Measurements from ENCODE around the gene KCTD2. TPM values are rescaled to one million over a fixed set of nuclear protein-coding genes. Genes with fewer than 3 reads are reported as not detected.

The KCTD2 gene
- total RNA-seq, 1 experiment from 2014 or later: 34.9 TPM

GRCh38 chr17:75064867-75065561, 18.0 kb downstream of the KCTD2 start:
- in situ Hi-C loops (cut with HindIII; ENCODE audit: low pct_unique_long_range_greater_than_20kb, low sequenced_read_pairs) (no loop called here), intact Hi-C loops (cut with micrococcal nuclease; ENCODE audit: unreplicated experiment) (no loop called here)
- ChIA-PET CTCF (interaction anchor here (0.9 kb wide), 1 partner anchor 11 kb away, joined by 6 read pairs; no protein-coding TSS in a partner anchor), POLR2A (no interaction called here)
- DNase-seq (ENCODE audit: low read depth, low spot score): no peak
- Histone ChIP-seq H3K27ac (ENCODE audit: low read length) (no peak overlapping the region), H3K4me3 (ENCODE audit: low read depth in 2 of 2, low read length in 2 of 2) (no peak overlapping the region), H3K9me3 (ENCODE audit: control insufficient read depth, insufficient read depth, low read depth, low read length) (no peaks in the 10 kb centered on the region), H3K4me1 (ENCODE audit: control insufficient read depth, insufficient read depth, low read length) (no peaks in the 10 kb centered on the region), H3K36me3 (ENCODE audit: control insufficient read depth, insufficient read depth, low read length) (0 out of 2 replicates have a peak, but pooled peaks cover 2% of the 10 kb centered on the region), H3K27me3 (ENCODE audit: control insufficient read depth, insufficient read depth, low read length) (no peaks in the 10 kb centered on the region)
- ATAC-seq: no peak
- TF ChIP-seq POLR2AphosphoS5 (IDR thresholded peaks at IDR 0.05; ENCODE audit: low read depth, low read length) (no peak), CTCF (IDR thresholded peaks at IDR 0.05) (no peak), TCF7L2 (IDR thresholded peaks at IDR 0.05; ENCODE audit: low read depth, low read length) (no peak), REST (IDR thresholded peaks at IDR 0.05; ENCODE audit: insufficient read depth in 1 of 2, low read depth in 2 of 2, low read length in 1 of 2) (no peak), SIN3A (IDR thresholded peaks at IDR 0.05; ENCODE audit: borderline replicate concordance, insufficient read depth, low read depth, low read length) (no peak)
- BruUV-seq (replicated peaks): no TSS peak

- BruUV-seq (replicated peaks): no TSS peak
- in situ Hi-C loops (cut with HindIII; ENCODE audit: low pct_unique_long_range_greater_than_20kb, low sequenced_read_pairs) (no loop called here), intact Hi-C loops (cut with micrococcal nuclease; ENCODE audit: unreplicated experiment) (no loop called here)
- CTCF ChIA-PET: interaction anchor here (0.5 to 0.9 kb wide), 2 partner anchors 39 to 78 kb away, joined by 3 read pairs; no protein-coding TSS in a partner anchor
- Histone ChIP-seq H3K4me3 (ENCODE audit: low read depth in 2 of 2, low read length in 2 of 2) (no peak overlapping the region), H3K9me3 (ENCODE audit: control insufficient read depth, insufficient read depth, low read depth, low read length) (no peaks in the 10 kb centered on the region), H3K4me1 (ENCODE audit: control insufficient read depth, insufficient read depth, low read length) (no peaks in the 10 kb centered on the region), H3K27ac (ENCODE audit: low read length) (no peak overlapping the region), H3K36me3 (ENCODE audit: control insufficient read depth, insufficient read depth, low read length) (0 out of 2 replicates have a peak, but pooled peaks cover 2% of the 10 kb centered on the region), H3K27me3 (ENCODE audit: control insufficient read depth, insufficient read depth, low read length) (no peaks in the 10 kb centered on the region)
- no peak for DNase-seq (ENCODE audit: low read depth, low spot score)
- POLR2A ChIA-PET: no interaction called here
- no peak for ATAC-seq
- no peak for TF ChIP-seq CTCF (IDR thresholded peaks at IDR 0.05)
- no peak for TF ChIP-seq REST (IDR thresholded peaks at IDR 0.05; ENCODE audit: insufficient read depth in 1 of 2, low read depth in 2 of 2, low read length in 1 of 2)
- TF ChIP-seq SIN3A (IDR thresholded peaks at IDR 0.05; ENCODE audit: borderline replicate concordance, insufficient read depth, low read depth, low read length): no peak
- no peak for TF ChIP-seq POLR2AphosphoS5 (IDR thresholded peaks at IDR 0.05; ENCODE audit: low read depth, low read length)
- TF ChIP-seq TCF7L2 (IDR thresholded peaks at IDR 0.05; ENCODE audit: low read depth, low read length): no peak
Measured at GRCh38 chr17:75065562-75066151, 18.6 kb downstream of the KCTD2 start.

Measured in Panc1 (cell line).